Measurements from ENCODE around the gene UBE2C. TPM values are rescaled to one million over a fixed set of nuclear protein-coding genes. Genes with fewer than 3 reads are reported as not detected.

UBE2C gene
- total and polyA plus RNA-seq, 2 of the 8 experiments (the other 6 are each of a cell fraction or from before 2014, with no cell fraction given) = 243 to 326 TPM

DNA sequence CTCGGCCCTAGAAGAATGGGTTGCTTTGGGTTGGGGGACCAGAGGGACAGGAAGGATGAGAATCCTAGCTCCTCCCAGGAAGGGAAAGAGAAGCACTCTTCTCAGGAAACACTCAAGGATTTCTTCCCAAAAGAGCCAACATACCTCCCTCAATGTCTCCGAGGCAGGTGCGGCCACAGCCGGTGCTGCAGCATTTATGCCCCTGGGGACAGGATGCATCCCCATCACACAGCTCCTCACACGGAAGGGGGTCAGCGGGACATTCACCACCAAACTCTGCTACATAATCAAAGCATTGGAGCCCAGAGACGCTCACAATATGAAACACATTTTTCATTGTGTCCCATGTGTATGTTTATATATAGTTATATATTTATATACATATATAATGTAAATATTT lies 35.5 kb upstream of the UBE2C start:
- Histone ChIP-seq H3K4ac (replicated peaks; ENCODE audit: insufficient read length, low read depth, low read length) (peak overlapping the region; percentile 39), H2BK5ac (ENCODE audit: low read depth, low read length) (no peak overlapping the region; the same call in 1 of the 2 replicates), H2BK12ac (ENCODE audit: low read depth, low read length) (no peak overlapping the region), H3K4me3 (ENCODE audit: extremely low read depth in 1 of 4, insufficient read depth in 2 of 4, low read depth in 3 of 4, low read length in 4 of 4) (no peak overlapping the region), H2AK5ac (ENCODE audit: low read depth, low read length) (no peak overlapping the region), H3K36me3 (ENCODE audit: control insufficient read depth in 2 of 4, insufficient read depth in 4 of 4, low read length in 3 of 4) (no peaks in the 10 kb centered on the region), H3K9ac (replicated peaks in 1 of 4; ENCODE audit: extremely low read depth in 1 of 4, low read depth in 3 of 4, low read length in 3 of 4) (no peak overlapping the region), H2BK15ac (ENCODE audit: low read length) (no peak overlapping the region), H3K79me1 (ENCODE audit: low read depth, low read length) (no peaks in the 10 kb centered on the region), H4K20me1 (replicated peaks in 1 of 2; ENCODE audit: control insufficient read depth in 1 of 2, insufficient read depth in 2 of 2, low read length in 2 of 2) (no peaks in the 10 kb centered on the region), H3K18ac (ENCODE audit: extremely low read depth, low read length) (no peak overlapping the region), H3K4me1 (replicated peaks in 1 of 4; ENCODE audit: control insufficient read depth in 3 of 4, insufficient read depth in 4 of 4, low read length in 3 of 4) (no peaks in the 10 kb centered on the region), H2BK20ac (ENCODE audit: low read length) (no peak overlapping the region), H4K5ac (ENCODE audit: insufficient read length, low read depth, low read length) (no peak overlapping the region), H3K27me3 (replicated peaks in 1 of 4; ENCODE audit: control insufficient read depth in 3 of 4, extremely low read depth in 1 of 4, insufficient read depth in 3 of 4, low read length in 3 of 4) (no peaks in the 10 kb centered on the region), H3K14ac (ENCODE audit: insufficient read length) (no peak overlapping the region), H3K79me2 (ENCODE audit: control insufficient read depth in 1 of 2, insufficient read depth in 2 of 2, low read length in 2 of 2) (no peaks in the 10 kb centered on the region), H3K23ac (ENCODE audit: insufficient read length) (no peak overlapping the region), H3K4me2 (ENCODE audit: insufficient read depth in 1 of 2, low read depth in 2 of 2, low read length in 2 of 2) (no peak overlapping the region), H2AFZ (ENCODE audit: low read length) (no peak overlapping the region), H4K91ac (replicated peaks; ENCODE audit: insufficient read length, low read length) (no peak overlapping the region), H3K56ac (replicated peaks; ENCODE audit: insufficient read length, low read depth, low read length) (no peak overlapping the region), H4K8ac (ENCODE audit: extremely low read depth, insufficient read depth, low read length) (no peak overlapping the region), H2BK120ac (replicated peaks; ENCODE audit: low read depth, low read length) (no peak overlapping the region), H3K23me2 (ENCODE audit: low read depth, low read length) (no peaks in the 10 kb centered on the region; the same call in 1 of the 2 replicates), H3K27ac (ENCODE audit: low read depth, low read length) (no peak overlapping the region), H3K9me3 (ENCODE audit: insufficient read depth in 2 of 2, low read depth in 1 of 2, low read length in 1 of 2) (no peaks in the 10 kb centered on the region)
- POLR2A ChIA-PET (ENCODE audit: partially characterized antibody) = interaction anchor here (0.6 to 1.6 kb wide), 2 partner anchors 15 to 413 kb away, joined by 3 read pairs; partner anchors contain the start of genes DNTTIP1 and WFDC3
- DNase-seq (ENCODE audit: low read depth in 1 of 2, low spot score in 2 of 2) (no peak), FAIRE-seq (no peak)
- WGBS, 2 experiments (ENCODE audit: extremely low coverage in 1 of 2, insufficient coverage in 1 of 2, insufficient read length in 1 of 2, insufficient replicate concordance in 2 of 2, low coverage in 1 of 2, low lambda C conversion rate in 2 of 2, missing lambda C conversion rate in 1 of 2) = 90% methylated on average over 7 of the region's 7 CpGs; no CpG with 5 or more reads in 1 of the 2 experiments
- CTCF ChIA-PET (ENCODE audit: partially characterized antibody) = interaction anchor here (1.4 to 3.1 kb wide), 4 partner anchors 15 to 240 kb away, joined by 3 to 11 read pairs (median 4); partner anchors contain the start of genes DNTTIP1, WFDC3 and WFDC6
- TF ChIP-seq E2F6 (IDR thresholded peaks at IDR 0.05) (no peak), JUND (IDR thresholded peaks at IDR 0.05; ENCODE audit: low read length) (no peak), CHD2 (IDR thresholded peaks at IDR 0.05; ENCODE audit: low read length) (no peak), POU5F1 (IDR thresholded peaks at IDR 0.05; ENCODE audit: low read depth, low read length) (no peak), SUZ12 (IDR thresholded peaks at IDR 0.05; ENCODE audit: low read length) (no peak), POLR2AphosphoS5 (IDR thresholded peaks at IDR 0.05; ENCODE audit: low read depth, low read length) (no peak)

Data from H1 (cell line).